HuH-7.5 (cell line): ENCODE measurements around the gene ARID1B.

Experiments
- DNase-seq: peaks from one replicate; pipeline ENCODE4 v3.0.0; 2011; ENCODE audit warnings: low spot score

The ARID1B gene

DNA sequence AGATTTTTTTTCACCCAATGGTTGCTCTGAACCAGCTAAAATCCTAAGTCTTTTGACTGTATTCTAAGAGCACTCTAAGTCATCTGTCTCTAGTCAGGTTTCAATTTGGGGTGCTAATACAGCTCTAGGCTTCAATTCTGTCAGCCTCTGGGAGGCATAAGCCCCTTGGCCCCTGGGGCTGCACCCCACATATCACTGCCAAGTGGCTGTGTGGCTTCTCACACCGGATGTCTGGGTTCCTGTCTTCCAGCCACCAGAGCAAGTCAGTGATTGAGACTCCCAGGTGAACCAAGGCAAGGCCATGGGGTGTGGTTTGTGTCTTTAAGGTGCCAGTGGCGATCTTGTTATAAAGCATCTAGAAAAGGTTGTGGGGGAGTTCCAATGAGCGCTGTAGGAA lies 409.6 kb downstream of the ARID1B start:
- no peak for DNase-seq

- DNase-seq, result peak; percentile 75
These were observed 410.3 kb downstream of the ARID1B start for GRCh38 chr6:157187182-157188083.

- DNase-seq, result no peak
These were observed 411.0 kb downstream of the ARID1B start for GRCh38 chr6:157188213-157188612.

GRCh38 chr6:157193443-157193996 lies 416.3 kb downstream of the ARID1B start:
- DNase-seq, result no peak

DNA sequence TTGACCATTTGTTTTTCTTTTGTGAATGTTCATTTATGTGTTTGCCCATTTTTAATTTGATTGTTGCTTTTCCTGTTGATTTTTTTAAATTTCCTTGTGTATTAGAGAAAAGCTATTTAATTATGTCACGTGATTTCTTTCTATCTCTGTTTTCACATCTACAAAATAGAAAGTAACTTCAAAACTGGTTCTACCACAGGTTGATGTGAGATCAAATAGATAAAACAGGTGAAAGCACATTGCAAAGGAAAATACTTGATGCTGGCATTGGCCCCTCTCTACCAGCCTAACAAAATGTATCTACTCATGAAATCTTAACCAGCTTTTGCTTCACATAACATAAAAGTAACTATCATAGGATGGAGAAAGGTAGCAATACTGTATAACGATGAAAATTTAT lies 416.9 kb downstream of the ARID1B start:
- DNase-seq, result no peak

- DNase-seq, result no peak
These were observed 417.5 kb downstream of the ARID1B start for GRCh38 chr6:157194643-157195042.

DNA sequence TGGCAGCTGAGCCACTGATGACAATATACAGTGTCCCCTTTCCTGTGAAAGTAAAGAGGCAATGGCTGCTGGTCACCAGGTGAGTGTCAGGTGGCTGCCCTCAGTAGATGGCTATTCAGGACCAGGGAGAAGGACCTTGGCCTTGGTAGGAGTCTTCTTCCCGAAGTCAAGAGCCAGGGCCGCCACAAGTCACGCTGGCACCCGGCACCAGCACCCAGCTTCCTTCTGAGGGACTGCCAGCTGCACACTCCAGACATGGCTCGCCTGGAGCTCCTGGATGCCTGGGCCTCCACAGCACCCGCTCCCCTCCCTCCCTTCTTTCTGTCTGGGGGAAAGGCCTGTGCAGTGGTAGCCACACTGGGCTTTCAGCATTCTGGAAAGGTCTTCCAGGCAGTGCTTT lies 419.2 kb downstream of the ARID1B start:
- no peak for DNase-seq

GRCh38 chr6:157198425-157199279 lies 421.5 kb downstream of the ARID1B start:
- no peak for DNase-seq

- DNase-seq, result no peak
These were observed 422.9 kb downstream of the ARID1B start for GRCh38 chr6:157200117-157200516.

GRCh38 chr6:157200611-157201010 lies 423.4 kb downstream of the ARID1B start:
- DNase-seq, result no peak

DNA sequence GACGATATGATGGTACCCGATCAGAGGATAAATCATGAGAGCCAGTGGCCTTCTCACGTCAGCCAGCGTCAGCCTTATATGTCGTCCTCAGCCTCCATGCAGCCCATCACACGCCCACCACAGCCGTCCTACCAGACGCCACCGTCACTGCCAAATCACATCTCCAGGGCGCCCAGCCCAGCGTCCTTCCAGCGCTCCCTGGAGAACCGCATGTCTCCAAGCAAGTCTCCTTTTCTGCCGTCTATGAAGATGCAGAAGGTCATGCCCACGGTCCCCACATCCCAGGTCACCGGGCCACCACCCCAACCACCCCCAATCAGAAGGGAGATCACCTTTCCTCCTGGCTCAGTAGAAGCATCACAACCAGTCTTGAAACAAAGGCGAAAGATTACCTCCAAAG lies 423.9 kb downstream of the ARID1B start:
- no peak for DNase-seq

DNA sequence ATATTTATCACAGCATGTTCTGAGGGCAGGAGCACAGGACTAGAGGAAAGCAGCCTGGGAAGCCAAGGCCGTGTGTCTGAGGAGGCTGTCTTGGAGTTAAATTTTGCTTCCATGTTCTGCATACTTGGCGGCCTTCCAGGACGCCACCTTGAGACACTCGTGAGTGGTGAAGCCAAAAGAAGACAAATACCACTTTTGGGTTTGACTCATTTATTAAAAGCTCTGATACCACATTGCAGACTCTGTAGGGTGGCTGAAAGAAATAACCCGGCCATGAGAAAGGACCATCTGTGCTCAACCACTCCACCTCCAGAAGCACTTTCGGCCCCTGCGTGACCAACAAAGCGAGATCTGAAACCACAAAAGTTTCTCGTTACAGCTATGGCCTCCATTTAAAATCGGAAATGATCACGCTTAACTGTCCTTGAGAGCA lies 426.1 kb downstream of the ARID1B start:
- no peak for DNase-seq

- DNase-seq, result no peak
These were observed 426.6 kb downstream of the ARID1B start for GRCh38 chr6:157203764-157204163.

GRCh38 chr6:157205473-157206358 lies 428.5 kb downstream of the ARID1B start:
- no peak for DNase-seq

DNA sequence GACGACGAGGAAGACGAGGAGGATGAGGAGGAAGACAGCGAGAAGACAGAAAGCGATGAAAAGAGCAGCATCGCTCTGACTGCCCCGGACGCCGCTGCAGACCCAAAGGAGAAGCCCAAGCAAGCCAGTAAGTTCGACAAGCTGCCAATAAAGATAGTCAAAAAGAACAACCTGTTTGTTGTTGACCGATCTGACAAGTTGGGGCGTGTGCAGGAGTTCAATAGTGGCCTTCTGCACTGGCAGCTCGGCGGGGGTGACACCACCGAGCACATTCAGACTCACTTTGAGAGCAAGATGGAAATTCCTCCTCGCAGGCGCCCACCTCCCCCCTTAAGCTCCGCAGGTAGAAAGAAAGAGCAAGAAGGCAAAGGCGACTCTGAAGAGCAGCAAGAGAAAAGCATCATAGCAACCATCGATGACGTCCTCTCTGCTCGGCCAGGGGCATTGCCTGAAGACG lies 429.2 kb downstream of the ARID1B start:
- no peak for DNase-seq

DNA sequence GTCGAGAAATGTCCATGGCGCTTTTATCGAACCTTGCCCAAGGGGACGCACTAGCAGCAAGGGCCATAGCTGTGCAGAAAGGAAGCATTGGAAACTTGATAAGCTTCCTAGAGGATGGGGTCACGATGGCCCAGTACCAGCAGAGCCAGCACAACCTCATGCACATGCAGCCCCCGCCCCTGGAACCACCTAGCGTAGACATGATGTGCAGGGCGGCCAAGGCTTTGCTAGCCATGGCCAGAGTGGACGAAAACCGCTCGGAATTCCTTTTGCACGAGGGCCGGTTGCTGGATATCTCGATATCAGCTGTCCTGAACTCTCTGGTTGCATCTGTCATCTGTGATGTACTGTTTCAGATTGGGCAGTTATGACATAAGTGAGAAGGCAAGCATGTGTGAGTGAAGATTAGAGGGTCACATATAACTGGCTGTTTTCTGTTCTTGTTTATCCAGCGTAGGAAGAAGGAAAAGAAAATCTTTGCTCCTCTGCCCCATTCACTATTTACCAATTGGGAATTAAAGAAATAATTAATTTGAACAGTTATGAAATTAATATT lies 430.4 kb downstream of the ARID1B start:
- DNase-seq, result no peak

DNA sequence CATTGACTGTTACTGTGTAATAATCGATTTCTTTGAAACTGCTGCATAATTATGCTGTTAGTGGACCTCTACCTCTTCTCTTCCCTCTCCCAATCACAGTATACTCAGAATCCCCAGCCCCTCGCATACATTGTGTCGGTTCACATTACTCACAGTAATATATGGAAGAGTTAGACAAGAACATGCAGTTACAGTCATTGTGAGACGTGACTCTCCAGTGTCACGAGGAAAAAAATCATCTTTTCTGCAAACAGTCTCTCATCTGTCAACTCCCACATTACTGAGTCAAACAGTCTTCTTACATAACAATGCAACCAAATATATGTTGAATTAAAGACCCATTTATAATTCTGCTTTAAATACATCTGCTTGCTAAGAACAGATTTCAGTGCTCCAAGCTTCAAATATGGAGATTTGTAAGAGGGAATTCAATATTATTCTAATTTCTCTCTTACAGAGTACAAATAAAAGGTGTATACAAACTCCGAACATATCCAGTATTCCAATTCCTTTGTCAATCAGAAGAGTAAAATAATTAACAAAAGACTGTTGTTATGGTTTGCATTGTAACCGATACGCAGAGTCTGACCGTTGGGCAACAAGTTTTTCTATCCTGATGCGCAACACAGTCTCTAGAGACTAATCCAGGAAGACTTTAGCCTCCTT lies 432.8 kb downstream of the ARID1B start:
- DNase-seq, result no peak

DNA sequence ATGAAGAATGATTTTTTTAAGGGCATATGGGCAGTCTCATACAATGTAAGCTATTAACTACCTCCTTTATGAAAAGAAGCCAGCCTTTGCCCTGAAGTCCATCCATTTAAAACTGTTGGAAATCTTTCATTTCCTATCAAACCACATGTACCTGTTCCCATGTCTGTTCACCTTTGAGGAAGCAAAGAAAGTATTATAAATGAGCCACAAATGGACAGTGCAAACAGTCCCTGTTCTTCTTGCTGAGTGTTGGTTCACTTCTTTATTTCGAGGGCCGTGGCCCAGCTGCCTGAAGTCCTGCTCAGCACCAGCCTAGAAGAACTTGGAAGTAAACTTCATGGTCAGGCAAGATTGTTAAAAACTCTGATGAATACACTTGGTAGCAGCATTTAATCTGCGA lies 433.8 kb downstream of the ARID1B start:
- DNase-seq, result no peak

GRCh38 chr6:157211603-157212455 lies 434.7 kb downstream of the ARID1B start:
- no peak for DNase-seq

DNA sequence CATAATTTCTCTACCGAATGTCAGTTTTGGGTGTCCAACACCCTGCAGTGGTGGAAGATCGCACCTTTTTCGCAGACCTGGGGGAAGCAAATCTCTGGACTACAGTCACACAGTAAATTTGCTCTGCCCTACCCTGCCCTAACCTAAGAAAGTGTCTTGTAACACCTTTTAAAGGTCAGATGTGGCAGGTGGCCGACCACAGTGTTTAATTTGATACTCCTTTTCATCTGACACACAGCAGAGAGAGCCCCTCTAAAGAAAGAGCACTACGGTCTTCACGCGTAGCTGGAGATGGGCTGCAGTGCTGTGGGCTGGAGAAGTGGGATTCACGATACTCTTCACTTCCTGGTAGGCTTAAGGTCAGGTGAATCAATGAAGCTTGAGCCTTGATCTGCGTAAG lies 436.2 kb downstream of the ARID1B start:
- no peak for DNase-seq
